Tibial nerve (tissue), 4 donors: ENCODE data around the gene ADAMTS2.

Source experiments
- CTCF ChIP-seq, 5 experiments: fragments of 200-600 bp in 3 of 5; fragments of 450-650 bp in 2 of 5; sonication (generic) in 3 of 5; IDR thresholded peaks; one replicate each; pipeline ENCODE4 v1.5.1; 2016 to 2019; ENCODE audit warnings: antibody characterized with exemption in 5 of 5, mild to moderate bottlenecking in 3 of 5, moderate library complexity in 2 of 5
- EP300 ChIP-seq, 2 donors: sonication (generic); formaldehyde crosslinking; IDR thresholded peaks; one replicate each; pipeline ENCODE4 v1.6.1; 2017; ENCODE audit warnings: antibody characterized with exemption in 2 of 2, mild to moderate bottlenecking in 1 of 2
- POLR2A ChIP-seq, 2 donors: fragments of 450-650 bp; IDR thresholded peaks; one replicate each; pipeline ENCODE4 v1.6.1; 2017; ENCODE audit warnings: antibody characterized with exemption in 2 of 2, mild to moderate bottlenecking in 2 of 2, moderate library complexity in 2 of 2

GRCh38 chr5:179186801-179187200 is 158.5 kb downstream of the ADAMTS2 start:
- no peak for TF ChIP-seq POLR2A (IDR thresholded peaks at IDR 0.05)
- no peak for TF ChIP-seq CTCF (IDR thresholded peaks at IDR 0.05)
- no peak for TF ChIP-seq EP300 (IDR thresholded peaks at IDR 0.05)
